GM12873 (cell line): Measurements from ENCODE around the gene SLC25A20.

Source experiments
- CTCF ChIP-seq: IDR thresholded peaks from 2 replicates; pipeline ENCODE4 v1.5.1; 2012; ENCODE audit warnings: low read depth, mild to moderate bottlenecking, moderate library complexity, low read length, control low read depth; ENCODE audit not compliant: insufficient read depth; ENCODE audit errors: missing control alignments

The SLC25A20 gene

GRCh38 chr3:48879307-48879993 is 19.2 kb downstream of the SLC25A20 start:
- TF ChIP-seq CTCF = no peak

- no peak for TF ChIP-seq CTCF
Observed at GRCh38 chr3:48877671-48878070, 21.0 kb downstream of the SLC25A20 start.

- no peak for TF ChIP-seq CTCF
Observed at GRCh38 chr3:48863122-48863521, 35.6 kb downstream of the SLC25A20 start.

GRCh38 chr3:48859206-48859605 is 39.5 kb downstream of the SLC25A20 start:
- no peak for TF ChIP-seq CTCF

- TF ChIP-seq CTCF = no peak
Observed at GRCh38 chr3:48858709-48859108, 40.0 kb downstream of the SLC25A20 start.

- TF ChIP-seq CTCF = no peak
Observed at GRCh38 chr3:48857641-48858040, 41.0 kb downstream of the SLC25A20 start.

GRCh38 chr3:48856469-48856868 is 42.2 kb downstream of the SLC25A20 start:
- TF ChIP-seq CTCF = no peak
